Measurements from ENCODE around the gene VWA5A. TPM values are rescaled to one million over a fixed set of nuclear protein-coding genes. Genes with fewer than 3 reads are reported as not detected.

Gene VWA5A
- total RNA-seq, 2 donors from 2014 or later, result 2.6 to 6.9 TPM

DNA sequence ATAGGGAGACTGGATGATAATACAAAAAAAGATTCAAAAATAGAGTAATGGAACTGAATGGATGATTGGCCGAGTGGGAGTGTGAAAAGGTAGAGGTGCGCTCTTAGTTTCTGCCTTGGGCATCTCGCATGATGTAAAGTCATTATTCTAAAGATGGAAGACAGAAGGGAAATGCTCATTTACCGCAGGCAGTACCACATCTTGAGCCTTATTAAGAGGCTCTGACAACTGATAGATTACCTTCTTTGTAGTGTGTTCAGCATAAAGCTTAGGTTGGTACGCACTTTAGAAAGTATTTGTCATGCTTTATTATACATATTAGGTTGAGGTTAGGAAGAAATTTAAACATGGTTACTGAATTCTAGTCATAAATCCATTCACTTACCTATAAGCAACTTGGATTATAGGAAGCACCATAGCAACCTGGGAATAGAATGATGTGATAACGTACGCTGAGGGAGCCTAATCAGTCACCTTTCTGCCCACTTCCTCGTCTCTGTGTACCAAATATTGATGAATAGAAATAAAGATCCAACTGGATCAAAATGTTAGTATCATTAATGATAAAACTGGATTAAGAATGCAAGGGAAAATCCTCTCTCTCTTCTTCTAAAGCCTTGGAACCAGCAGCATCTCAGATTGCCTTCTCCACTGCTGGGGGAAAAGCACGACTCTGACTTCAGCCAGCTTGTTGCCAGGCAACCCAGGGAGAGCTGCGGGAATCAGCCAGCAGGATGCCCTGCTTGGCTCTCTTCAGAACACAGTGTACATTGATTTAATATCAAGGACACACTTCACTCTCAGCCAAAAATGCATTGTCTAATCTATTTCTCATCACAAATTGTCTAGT is 29.0 kb upstream of the VWA5A start:
- TF ChIP-seq, protein P1, sequence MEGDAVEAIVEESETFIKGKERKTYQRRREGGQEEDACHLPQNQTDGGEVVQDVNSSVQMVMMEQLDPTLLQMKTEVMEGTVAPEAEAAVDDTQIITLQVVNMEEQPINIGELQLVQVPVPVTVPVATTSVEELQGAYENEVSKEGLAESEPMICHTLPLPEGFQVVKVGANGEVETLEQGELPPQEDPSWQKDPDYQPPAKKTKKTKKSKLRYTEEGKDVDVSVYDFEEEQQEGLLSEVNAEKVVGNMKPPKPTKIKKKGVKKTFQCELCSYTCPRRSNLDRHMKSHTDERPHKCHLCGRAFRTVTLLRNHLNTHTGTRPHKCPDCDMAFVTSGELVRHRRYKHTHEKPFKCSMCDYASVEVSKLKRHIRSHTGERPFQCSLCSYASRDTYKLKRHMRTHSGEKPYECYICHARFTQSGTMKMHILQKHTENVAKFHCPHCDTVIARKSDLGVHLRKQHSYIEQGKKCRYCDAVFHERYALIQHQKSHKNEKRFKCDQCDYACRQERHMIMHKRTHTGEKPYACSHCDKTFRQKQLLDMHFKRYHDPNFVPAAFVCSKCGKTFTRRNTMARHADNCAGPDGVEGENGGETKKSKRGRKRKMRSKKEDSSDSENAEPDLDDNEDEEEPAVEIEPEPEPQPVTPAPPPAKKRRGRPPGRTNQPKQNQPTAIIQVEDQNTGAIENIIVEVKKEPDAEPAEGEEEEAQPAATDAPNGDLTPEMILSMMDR (IDR thresholded peaks at IDR 0.05), result no peak
- Histone ChIP-seq H3K36me3 (no peaks in the 10 kb centered on the region), H3K4me3 (no peak overlapping the region), H3K4me1 (no peaks in the 10 kb centered on the region), H3K27me3 (no peaks in the 10 kb centered on the region), H3K27ac (no peak overlapping the region), H3K9me3 (no peaks in the 10 kb centered on the region)
- DNase-seq (ENCODE audit: low spot score), result no peak

DNA sequence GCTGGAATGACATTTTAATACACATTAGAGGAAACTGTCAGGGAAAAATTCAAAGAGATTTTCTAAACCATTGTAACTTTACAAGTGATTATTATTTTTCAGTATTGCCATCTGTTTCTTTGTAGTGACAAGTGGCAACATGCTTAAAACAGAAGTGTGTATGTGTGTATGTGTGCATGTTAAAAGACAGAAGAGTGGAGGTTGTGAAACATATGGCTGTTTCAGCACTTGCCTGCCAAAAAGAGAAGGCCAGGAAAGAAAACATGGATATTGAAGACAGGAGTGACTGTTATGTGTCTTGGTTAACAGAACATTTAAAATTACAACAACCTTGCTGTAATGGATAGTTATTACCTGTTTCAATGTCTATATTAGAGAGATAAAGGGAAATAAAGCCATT is 24.3 kb upstream of the VWA5A start:
- DNase-seq (ENCODE audit: low spot score), result no peak
- no peak overlapping the region for H3K27ac ChIP-seq
- no peaks in the 10 kb centered on the region for H3K27me3 ChIP-seq
- no peaks in the 10 kb centered on the region for H3K36me3 ChIP-seq
- no peak overlapping the region for H3K4me3 ChIP-seq
- no peaks in the 10 kb centered on the region for H3K9me3 ChIP-seq
- H3K4me1 ChIP-seq, result no peaks in the 10 kb centered on the region
- TF ChIP-seq, protein P1 (IDR thresholded peaks at IDR 0.05), result no peak

DNA sequence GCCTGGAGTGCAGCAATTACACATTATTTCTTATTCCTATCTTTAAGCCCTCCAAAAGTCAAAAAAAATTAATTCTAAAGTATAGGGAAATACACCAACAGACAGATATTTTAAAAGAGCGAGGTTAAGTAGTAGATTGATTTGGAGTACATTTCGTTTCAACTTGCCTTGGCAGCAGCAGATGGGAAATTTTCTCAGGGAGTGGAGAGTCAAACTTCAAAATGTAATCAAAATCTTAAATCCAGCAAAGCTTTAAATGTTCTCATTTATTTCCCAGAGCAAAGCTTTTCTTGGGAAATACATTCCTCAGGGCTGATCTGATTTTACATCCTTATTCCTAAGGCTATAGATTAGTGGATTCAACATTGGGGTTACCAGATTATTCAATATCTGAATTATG is 21.9 kb upstream of the VWA5A start:
- Histone ChIP-seq H3K27ac (no peak overlapping the region), H3K4me3 (no peak overlapping the region), H3K9me3 (no peaks in the 10 kb centered on the region), H3K4me1 (no peaks in the 10 kb centered on the region), H3K36me3 (no peaks in the 10 kb centered on the region), H3K27me3 (no peaks in the 10 kb centered on the region)
- DNase-seq (ENCODE audit: low spot score), result no peak
- TF ChIP-seq, protein P1 (IDR thresholded peaks at IDR 0.05), result no peak

DNA sequence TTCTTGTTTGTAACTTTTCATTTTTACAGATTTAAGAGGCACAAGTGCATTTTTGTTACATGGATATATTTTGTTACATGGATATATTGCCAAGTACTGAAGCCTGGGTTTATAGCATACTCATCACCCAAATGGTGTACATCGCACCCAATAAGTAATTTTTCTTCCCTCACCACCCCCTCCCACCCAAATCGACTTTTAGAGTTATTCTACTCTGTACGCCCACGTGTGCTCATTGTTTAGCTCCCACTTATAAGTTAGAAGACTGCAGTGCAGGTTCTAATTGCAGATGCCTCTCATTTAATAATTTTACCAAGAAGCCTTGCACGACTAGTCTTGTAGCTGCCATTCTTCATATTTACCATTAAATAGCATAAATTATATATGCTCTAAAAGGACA is 20.5 kb upstream of the VWA5A start:
- Histone ChIP-seq H3K9me3 (no peaks in the 10 kb centered on the region), H3K27me3 (no peaks in the 10 kb centered on the region), H3K4me1 (no peaks in the 10 kb centered on the region), H3K27ac (no peak overlapping the region), H3K4me3 (no peak overlapping the region), H3K36me3 (no peaks in the 10 kb centered on the region)
- TF ChIP-seq, protein P1 (IDR thresholded peaks at IDR 0.05), result no peak
- DNase-seq (ENCODE audit: low spot score), result no peak

DNA sequence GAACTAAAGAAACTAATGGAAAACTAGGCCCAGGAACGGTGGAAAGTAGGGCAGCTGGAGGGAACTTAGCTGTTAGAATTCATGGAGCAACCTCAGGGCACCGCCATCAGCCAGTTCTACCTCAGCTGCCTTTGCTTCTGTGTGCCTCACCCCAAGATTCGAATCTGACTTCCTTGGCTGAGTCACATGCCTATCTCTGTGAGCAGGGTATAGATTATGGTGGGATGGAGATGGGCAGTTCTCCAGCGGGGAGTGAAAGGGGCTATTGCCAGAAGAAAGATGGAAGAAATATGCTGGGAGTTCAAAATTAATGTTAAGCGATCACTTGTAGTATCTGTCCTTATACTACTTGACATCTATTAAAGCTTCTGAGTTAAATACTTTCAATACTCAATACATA is 18.9 kb upstream of the VWA5A start:
- no peaks in the 10 kb centered on the region for H3K9me3 ChIP-seq
- TF ChIP-seq, protein P1 (IDR thresholded peaks at IDR 0.05), result no peak

DNA sequence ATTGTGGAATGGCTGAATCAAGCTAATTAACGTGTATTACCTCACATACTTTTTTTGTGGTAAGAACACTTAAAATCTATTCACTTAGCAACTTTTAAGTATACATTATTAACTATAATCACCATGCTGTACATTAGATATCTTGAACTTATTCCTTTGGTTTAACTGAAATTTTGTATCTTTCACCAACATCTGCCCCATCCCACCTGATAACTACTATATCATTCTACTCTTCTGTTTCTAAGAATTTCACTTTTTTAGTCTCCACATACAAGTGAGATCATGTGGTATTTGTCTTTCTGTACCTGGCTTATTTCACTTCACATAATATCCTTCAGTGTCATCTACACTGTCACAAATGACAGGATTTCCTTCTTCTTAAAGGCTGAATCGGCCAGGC is 17.1 kb upstream of the VWA5A start:
- no peak overlapping the region for H3K4me3 ChIP-seq
- no peaks in the 10 kb centered on the region for H3K4me1 ChIP-seq
- no peaks in the 10 kb centered on the region for H3K27me3 ChIP-seq
- H3K27ac ChIP-seq, result no peak overlapping the region
- no peak for DNase-seq (ENCODE audit: low spot score)
- TF ChIP-seq, protein P1 (IDR thresholded peaks at IDR 0.05), result no peak
- H3K36me3 ChIP-seq, result no peaks in the 10 kb centered on the region
- H3K9me3 ChIP-seq, result no peaks in the 10 kb centered on the region

More for the DNA sequence above, 18.9 kb upstream of the VWA5A start:
- H3K4me1 ChIP-seq, result no peaks in the 10 kb centered on the region
- no peak overlapping the region for H3K27ac ChIP-seq
- no peaks in the 10 kb centered on the region for H3K27me3 ChIP-seq
- H3K4me3 ChIP-seq, result no peak overlapping the region
- DNase-seq (ENCODE audit: low spot score), result no peak
- no peaks in the 10 kb centered on the region for H3K36me3 ChIP-seq

Measured in right atrium auricular region (tissue), 2 donors.